GM12878 (cell line): ENCODE data around the gene SEC24C.

Experiments used
- CTCF ChIP-seq, 3 experiments: IDR thresholded peaks in 2 of 3; conservative IDR thresholded peaks in 1 of 3; 2 replicates each; pipeline ENCODE4 v1.5.1; 2011; ENCODE audit warnings: low read depth in 3 of 3, low read length in 3 of 3, mild to moderate bottlenecking in 3 of 3, control low read depth in 2 of 3, moderate library complexity in 2 of 3, inconsistent platforms in 1 of 3, mixed read lengths in 1 of 3; ENCODE audit not compliant: control insufficient read depth in 2 of 3, insufficient read depth in 1 of 3; ENCODE audit errors: extremely low read depth in 1 of 3
- DPF2 ChIP-seq: fragments of 450-650 bp; IDR thresholded peaks from 2 replicates; pipeline ENCODE4 v1.6.1; 2017; ENCODE audit warnings: mild to moderate bottlenecking
- ELK1 ChIP-seq: IDR thresholded peaks from 2 replicates; pipeline ENCODE4 v1.6.1; 2012; ENCODE audit warnings: low read depth, low read length, improper control_type of control experiment
- EP300 ChIP-seq, 2 experiments: fragments of 150-350 bp in 1 of 2; IDR thresholded peaks; 2 replicates each; pipeline ENCODE4 v1.6.1; 2011 to 2012; ENCODE audit warnings: low read depth in 2 of 2, low read length in 2 of 2, borderline replicate concordance in 1 of 2, improper control_type of control experiment in 1 of 2, inconsistent platforms in 1 of 2; ENCODE audit not compliant: control insufficient read depth in 1 of 2
- EZH2 ChIP-seq: IDR thresholded peaks from 2 replicates; pipeline ENCODE4 v1.6.1; 2012; ENCODE audit warnings: low read depth, mild to moderate bottlenecking, control low read depth, inconsistent platforms, low read length, borderline replicate concordance; ENCODE audit not compliant: control insufficient read depth
- GATAD2B ChIP-seq: fragments of 450-650 bp; conservative IDR thresholded peaks from 2 replicates; pipeline ENCODE4 v1.6.1; 2017; ENCODE audit warnings: low read depth, mild to moderate bottlenecking, moderate library complexity
- NFYB ChIP-seq: IDR thresholded peaks from 2 replicates; pipeline ENCODE4 v1.6.1; 2011; ENCODE audit warnings: low read depth, mild to moderate bottlenecking, low read length, improper control_type of control experiment, moderate library complexity; ENCODE audit not compliant: insufficient read depth
- POLR2A ChIP-seq: IDR thresholded peaks from 2 replicates; pipeline ENCODE4 v1.6.1; 2011; ENCODE audit warnings: low read depth, mild to moderate bottlenecking, low read length
- TBL1XR1 ChIP-seq: IDR thresholded peaks from 2 replicates; pipeline ENCODE4 v1.6.1; 2012; ENCODE audit warnings: low read depth, low read length, improper control_type of control experiment
- TCF7 ChIP-seq: IDR thresholded peaks from 2 replicates; pipeline ENCODE4 v1.6.1; 2014; ENCODE audit warnings: antibody characterized with exemption, borderline replicate concordance

DNA sequence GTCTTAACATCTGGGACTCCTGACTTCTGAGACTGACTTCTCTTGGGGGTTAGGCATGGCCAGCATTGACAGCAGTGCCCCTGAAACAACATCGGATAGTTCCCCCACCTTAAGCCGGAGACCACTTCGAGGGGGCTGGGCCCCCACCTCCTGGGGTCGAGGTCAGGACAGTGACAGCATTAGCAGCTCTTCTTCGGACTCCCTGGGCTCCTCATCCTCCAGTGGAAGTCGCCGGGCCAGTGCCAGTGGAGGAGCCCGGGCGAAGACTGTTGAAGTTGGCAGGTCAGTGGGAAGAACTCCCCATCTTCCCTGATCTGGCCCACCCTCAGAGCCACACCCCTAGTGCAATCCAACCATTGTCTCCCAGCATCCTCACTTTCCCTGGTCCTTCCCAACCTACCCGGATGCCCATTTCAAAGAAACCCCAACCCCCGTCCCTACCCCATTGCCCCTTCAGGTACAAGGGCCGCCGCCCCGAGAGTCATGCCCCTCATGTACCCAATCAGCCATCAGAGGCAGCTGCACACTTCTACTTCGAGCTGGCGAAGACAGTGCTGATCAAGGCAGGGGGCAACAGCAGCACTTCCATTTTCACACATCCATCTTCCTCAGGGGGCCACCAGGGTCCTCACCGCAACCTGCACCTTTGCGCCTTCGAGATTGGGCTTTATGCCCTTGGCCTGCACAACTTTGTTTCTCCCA, 53.3 kb downstream of the SEC24C start:
- TF ChIP-seq GATAD2B (no peak), TBL1XR1 (no peak), NFYB (no peak), DPF2 (no peak), TCF7 (no peak), CTCF (IDR thresholded peaks at IDR 0.05 in 2 of 3, conservative IDR thresholded peaks at IDR 0.05 in 1 of 3; ENCODE audit: control insufficient read depth in 2 of 3, extremely low read depth in 1 of 3, insufficient read depth in 1 of 3, low read depth in 3 of 3, low read length in 3 of 3) (no peak), POLR2A (no peak), EZH2 (no peak), ELK1 (no peak), EP300 (IDR thresholded peaks at IDR 0.05; ENCODE audit: borderline replicate concordance in 1 of 2, control insufficient read depth in 1 of 2, low read depth in 2 of 2, low read length in 2 of 2) (no peak)
